HepG2 (cell line): ENCODE measurements around the gene ARFIP1. TPM values are rescaled to one million over a fixed set of nuclear protein-coding genes. Genes with fewer than 3 reads are reported as not detected.

Experiments
- ATAC-seq: fragments of 200-7000 bp; cut with Tn5 transposase; 3 replicates; pipeline ENCODE4 v1.9.1; 2020; ENCODE audit warnings: mild to moderate bottlenecking, moderate library complexity
- BruUV-seq: library from RNA; stranded (reverse); fragments of 400-500 nt; replicated peaks from 2 replicates; lab custom pipeline; 2021; lab: Mats Ljungman, UMichigan
- CTCF ChIA-PET: fragments of 300-600 bp; formaldehyde crosslinking; extraction: SDS; loops from one replicate; lab custom pipeline; 2021; ENCODE audit warnings: low total read pairs, inconsistent platforms, low intra/inter-chr PET ratio; lab: Yijun Ruan, JAX
- POLR2A ChIA-PET: fragments of 350-600 bp; sonication (Branson Sonifier 250); formaldehyde crosslinking; loops from one replicate; lab custom pipeline; 2020; ENCODE audit warnings: antibody characterized with exemption, inconsistent platforms; lab: Yijun Ruan, JAX
- DNase-seq: peaks from one replicate; pipeline ENCODE4 v3.0.0-alpha.2; 2015; ENCODE audit warnings: low spot score
- FAIRE-seq: peaks from 3 replicates; lab custom pipeline; 2011; peaks lifted over from hg19 to GRCh38; lab: Jason Lieb, UNC
- H2AFZ ChIP-seq: one replicate; pipeline ENCODE4 v1.6.1; 2011; ENCODE audit warnings: low read length, inconsistent platforms
- H3K27ac ChIP-seq: fragments of 300-600 bp; 3 replicates; pipeline ENCODE4 v1.8.0; 2011; ENCODE audit warnings: mixed run types, mild to moderate bottlenecking, mixed read lengths, low read length, inconsistent platforms; ENCODE audit not compliant: insufficient read depth; ENCODE audit errors: extremely low read length
- H3K27me3 ChIP-seq, 2 experiments: fragments of 200-600 bp in 1 of 2; 2 replicates in 1 of 2; 3 replicates in 1 of 2; pipeline versions ENCODE4 v1.6.0 to v1.8.0; 2011; ENCODE audit warnings: low read length in 2 of 2, mild to moderate bottlenecking in 2 of 2, moderate library complexity in 2 of 2, inconsistent platforms in 1 of 2; ENCODE audit not compliant: insufficient read depth in 2 of 2, control insufficient read depth in 1 of 2
- H3K36me3 ChIP-seq, 2 experiments: fragments of 200-600 bp in 1 of 2; replicated peaks in 1 of 2; 2 replicates in 1 of 2; 3 replicates in 1 of 2; pipeline versions ENCODE4 v1.5.1 to v1.8.0; 2011; ENCODE audit warnings: low read length in 2 of 2, inconsistent platforms in 1 of 2; ENCODE audit not compliant: insufficient read depth in 2 of 2, control insufficient read depth in 1 of 2
- H3K4me1 ChIP-seq: 2 replicates; pipeline ENCODE4 v1.5.1; 2012; ENCODE audit warnings: low read length, inconsistent platforms; ENCODE audit not compliant: insufficient read depth
- H3K4me2 ChIP-seq: 2 replicates; pipeline ENCODE4 v1.6.0; 2011; ENCODE audit warnings: low read depth, low read length, inconsistent platforms
- H3K4me3 ChIP-seq, 3 experiments: fragments of 200-600 bp in 1 of 3; sonication (generic), shearing (Covaris generic) in 1 of 3; replicated peaks in 1 of 3; 2 replicates each; pipeline ENCODE4 v1.5.1; 2011 to 2016; ENCODE audit warnings: low read length in 3 of 3, inconsistent platforms in 2 of 3, low read depth in 2 of 3, mild to moderate bottlenecking in 2 of 3, control low read depth in 1 of 3, mixed read lengths in 1 of 3; ENCODE audit not compliant: insufficient read depth in 1 of 3
- H3K79me2 ChIP-seq: one replicate; pipeline ENCODE4 v1.6.1; 2011; ENCODE audit warnings: low read length, inconsistent platforms; ENCODE audit not compliant: insufficient read depth
- H3K9ac ChIP-seq: 2 replicates; pipeline ENCODE4 v1.6.0; 2011; ENCODE audit warnings: mild to moderate bottlenecking, low read depth, low read length, inconsistent platforms; ENCODE audit not compliant: insufficient read depth
- H3K9me3 ChIP-seq: 2 replicates; pipeline ENCODE4 v1.5.1; 2012; ENCODE audit warnings: mild to moderate bottlenecking, low read length
- H4K20me1 ChIP-seq: 2 replicates; pipeline ENCODE4 v1.6.0; 2011; ENCODE audit warnings: inconsistent platforms, mild to moderate bottlenecking, low read length, moderate library complexity; ENCODE audit not compliant: insufficient read depth
- HNRNPK ChIP-seq: fragments of 200-400 bp; formaldehyde crosslinking; IDR thresholded peaks from 2 replicates; pipeline ENCODE4 v1.6.1; 2018; ENCODE audit warnings: low read length, low read depth, moderate library complexity, mild to moderate bottlenecking; ENCODE audit not compliant: poor library complexity, severe bottlenecking
- KMT2A ChIP-seq: sonication (generic); formaldehyde crosslinking; IDR thresholded peaks from 2 replicates; pipeline ENCODE4 v1.4.0; 2020; ENCODE audit warnings: missing genetic modification reagents
- SIN3A ChIP-seq: IDR thresholded peaks from 2 replicates; pipeline ENCODE4 v1.6.1; 2011; ENCODE audit warnings: low read depth, mild to moderate bottlenecking, control low read depth, low read length, borderline replicate concordance
- SP4 ChIP-seq: sonication (generic); formaldehyde crosslinking; IDR thresholded peaks from 2 replicates; pipeline ENCODE4 v1.8.1; 2023; ENCODE audit warnings: mild to moderate bottlenecking, missing genetic modification reagents
- TRIM22 ChIP-seq: fragments of 450-650 bp; IDR thresholded peaks from 2 replicates; pipeline ENCODE4 v1.6.1; 2017
- ZNF883 ChIP-seq: sonication (generic); formaldehyde crosslinking; IDR thresholded peaks from 2 replicates; pipeline ENCODE4 v1.5.1; 2020; ENCODE audit warnings: mild to moderate bottlenecking, missing genetic modification reagents; ENCODE audit errors: not compliant biosample characterization
- WGBS: methylation state at CpG from one replicate; pipeline ENCODE4 v1.1.6; 2017; ENCODE audit warnings: low lambda C conversion rate; 5-methylcytosine and 5-hydroxymethylcytosine counted together
- in situ Hi-C: cut with HindIII; loops from 2 replicates; pipeline ENCODE4 v1.10.0; 2017; ENCODE audit warnings: low pct_unique_long_range_greater_than_20kb; ENCODE audit not compliant: extremely low pct_ligation_motif_present
- intact Hi-C: fragments of 100-400 bp; cut with micrococcal nuclease; formaldehyde crosslinking; loops from one replicate; pipeline ENCODE4 v1.10.0; 2022; ENCODE audit not compliant: unreplicated experiment
- polyA plus RNA-seq, 8 experiments: library from polyadenylated mRNA; depleted of rRNA in 3 of 8; stranded (reverse) in 7 of 8; unstranded in 1 of 8; fragments of >200 nt; fragmentation: Illumina TruSeq in 4 of 8; extraction: Trizol in 4 of 8; gene quantifications; 2 replicates each; pipeline versions ENCODE4 v1.2.1 to v1.2.3, GENCODE V29; 2011 to 2016; ENCODE audit warnings: low read depth in 4 of 8, missing spikeins in 1 of 8, mixed read lengths in 1 of 8; ENCODE audit not compliant: insufficient read depth in 1 of 8
- total RNA-seq, 5 experiments: library from RNA; depleted of rRNA; stranded (reverse); fragments of >200 nt; fragmentation: Illumina TruSeq; extraction: Trizol; gene quantifications; 2 replicates each; pipeline ENCODE4 v1.2.3, GENCODE V29; 2016; ENCODE audit warnings: low read depth in 1 of 5
- TF ChIP-seq, protein P1 (sequence below): IDR thresholded peaks from 2 replicates; pipeline ENCODE4 v1.6.1; 2016; ENCODE audit warnings: low read depth, control low read depth

ARFIP1 gene
- total and polyA plus RNA-seq, 2 of the 13 experiments (the other 11 are each of a cell fraction or from before 2014, with no cell fraction given) = 9.9 to 27.7 TPM

DNA sequence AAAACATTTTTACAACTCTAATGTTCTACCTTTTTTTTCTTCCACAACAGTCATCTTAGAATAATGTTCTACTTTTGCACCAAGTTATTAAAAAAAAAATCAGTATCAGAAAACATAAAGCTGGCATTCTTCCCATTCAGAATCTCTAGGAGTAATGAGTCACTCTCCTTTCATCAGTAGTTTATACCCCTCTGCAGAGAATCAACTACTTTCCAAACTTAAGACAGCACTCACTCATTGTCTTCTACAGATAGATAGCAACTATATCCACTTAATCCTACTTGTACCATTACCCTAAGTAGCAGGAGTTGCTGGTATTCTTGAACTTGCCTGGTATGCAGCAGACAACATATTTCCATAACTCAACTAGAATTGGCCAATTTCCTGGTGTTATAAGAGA, 3.4 kb upstream of the ARFIP1 start (continued):
- no peak for TF ChIP-seq SIN3A
- TF ChIP-seq ZNF883 (CRISPR knock-in tag) = no peak
- TF ChIP-seq SP4 = no peak
- no peak for TF ChIP-seq KMT2A (CRISPR knock-in tag)
- TF ChIP-seq, protein P1, sequence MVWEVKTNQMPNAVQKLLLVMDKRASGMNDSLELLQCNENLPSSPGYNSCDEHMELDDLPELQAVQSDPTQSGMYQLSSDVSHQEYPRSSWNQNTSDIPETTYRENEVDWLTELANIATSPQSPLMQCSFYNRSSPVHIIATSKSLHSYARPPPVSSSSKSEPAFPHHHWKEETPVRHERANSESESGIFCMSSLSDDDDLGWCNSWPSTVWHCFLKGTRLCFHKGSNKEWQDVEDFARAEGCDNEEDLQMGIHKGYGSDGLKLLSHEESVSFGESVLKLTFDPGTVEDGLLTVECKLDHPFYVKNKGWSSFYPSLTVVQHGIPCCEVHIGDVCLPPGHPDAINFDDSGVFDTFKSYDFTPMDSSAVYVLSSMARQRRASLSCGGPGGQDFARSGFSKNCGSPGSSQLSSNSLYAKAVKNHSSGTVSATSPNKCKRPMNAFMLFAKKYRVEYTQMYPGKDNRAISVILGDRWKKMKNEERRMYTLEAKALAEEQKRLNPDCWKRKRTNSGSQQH (CRISPR knock-in tag) = no peak
- TF ChIP-seq, all 625 proteins: peak for 0

DNA sequence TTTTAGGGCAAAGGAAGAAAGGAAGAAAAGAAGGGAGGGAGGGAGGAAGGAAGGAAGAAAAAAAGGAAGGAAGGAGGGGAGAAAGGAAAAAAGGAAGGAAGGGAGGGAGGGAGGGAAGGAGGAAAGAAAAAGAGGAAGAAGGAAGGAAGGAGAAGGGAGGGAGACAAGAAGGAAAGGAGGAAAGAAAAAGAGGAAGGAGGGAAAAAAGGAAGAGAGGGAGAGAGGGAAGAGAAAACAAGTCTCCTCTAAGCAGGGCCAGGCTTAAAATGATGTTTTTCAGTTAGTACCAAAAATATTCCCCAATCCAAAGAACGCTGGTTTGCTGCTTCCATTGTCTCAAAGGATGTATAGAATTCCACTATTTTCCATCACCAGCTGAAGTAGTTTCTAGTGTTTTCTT, 2.3 kb upstream of the ARFIP1 start:
- peaks cover 28% of the 10 kb centered on the region for H3K4me1 ChIP-seq
- H3K4me2 ChIP-seq = no peak overlapping the region
- ChIA-PET CTCF (no interaction called here), POLR2A (no interaction called here)
- 95% methylated on average over 1 of the region's 1 CpG for WGBS
- peaks cover 24% of the 10 kb centered on the region for H3K79me2 ChIP-seq
- no peaks in the 10 kb centered on the region for H3K9me3 ChIP-seq
- DNase-seq = no peak
- H3K4me3 ChIP-seq = no peak overlapping the region
- no peaks in the 10 kb centered on the region for H4K20me1 ChIP-seq
- no peak overlapping the region for H3K27ac ChIP-seq
- TF ChIP-seq TRIM22 = no peak
- peak; percentile 58 for TF ChIP-seq HNRNPK
- no peak for ATAC-seq
- H3K9ac ChIP-seq = no peak overlapping the region
- no peak overlapping the region for H2AFZ ChIP-seq
- no peaks in the 10 kb centered on the region; a peak in 1 of 5 replicates for H3K27me3 ChIP-seq
- in situ Hi-C loops = no loop called here
- intact Hi-C loops = loop anchor here (5.0 to 10.0 kb wide), 2 partner anchors 177 to 350 kb away; no protein-coding TSS in a partner anchor
- FAIRE-seq = no peak
- H3K36me3 ChIP-seq = no peaks in the 10 kb centered on the region
- BruUV-seq = no TSS peak
